IMR-90 (cell line): ENCODE measurements around the gene DSCAML1. TPM values are rescaled to one million over a fixed set of nuclear protein-coding genes. Genes with fewer than 3 reads are reported as not detected.

ENCODE experiments used
- ATAC-seq: fragments of 200-7000 bp; cut with Tn5 transposase; 2 replicates; pipeline ENCODE4 v1.9.1; 2020; ENCODE audit warnings: low read depth, mild to moderate bottlenecking, moderate library complexity
- BruUV-seq: library from RNA; stranded (reverse); fragments of 400-500 nt; replicated peaks from 2 replicates; lab custom pipeline; 2021; lab: Mats Ljungman, UMichigan
- CTCF ChIA-PET: fragments of 300-600 bp; formaldehyde crosslinking; extraction: SDS; loops from one replicate; lab custom pipeline; 2021; ENCODE audit warnings: antibody characterized with exemption; lab: Yijun Ruan, JAX
- POLR2A ChIA-PET: fragments of 300-600 bp; sonication (Branson Sonifier 250); formaldehyde crosslinking; loops from one replicate; lab custom pipeline; 2022; ENCODE audit warnings: antibody characterized with exemption; ENCODE audit not compliant: unreplicated experiment; lab: Charles Lee
- DNase-seq: peaks from one replicate; pipeline ENCODE4 v3.0.0; 2013
- H2AFZ ChIP-seq: replicated peaks from 2 replicates; pipeline ENCODE3; 2013; ENCODE audit warnings: low read length, mild to moderate bottlenecking; ENCODE audit not compliant: poor library complexity
- H2AK5ac ChIP-seq: 2 replicates; pipeline ENCODE4 v1.6.1; 2013; ENCODE audit warnings: low read depth, low read length, inconsistent platforms
- H2AK9ac ChIP-seq: replicated peaks from 2 replicates; pipeline ENCODE3; 2013; ENCODE audit warnings: mild to moderate bottlenecking, low read depth, low read length, moderate library complexity; ENCODE audit not compliant: poor library complexity
- H2BK120ac ChIP-seq: 2 replicates; pipeline ENCODE4 v1.6.1; 2013; ENCODE audit warnings: low read depth, low read length, inconsistent platforms
- H2BK15ac ChIP-seq: 3 replicates; pipeline ENCODE4 v1.6.1; 2013; ENCODE audit warnings: low read depth, low read length, inconsistent platforms
- H2BK20ac ChIP-seq: 2 replicates; pipeline ENCODE4 v1.6.1; 2013; ENCODE audit warnings: low read depth, mild to moderate bottlenecking, inconsistent platforms, low read length, moderate library complexity
- H2BK5ac ChIP-seq: 2 replicates; pipeline ENCODE4 v1.6.1; 2013; ENCODE audit warnings: mild to moderate bottlenecking, low read depth, low read length, inconsistent platforms; ENCODE audit not compliant: poor library complexity, severe bottlenecking
- H3K14ac ChIP-seq: replicated peaks from 2 replicates; pipeline ENCODE4 v1.6.1; 2013; ENCODE audit warnings: low read depth, low read length, inconsistent platforms
- H3K18ac ChIP-seq: 2 replicates; pipeline ENCODE4 v1.6.1; 2013; ENCODE audit warnings: low read depth, low read length, control low read depth
- H3K23ac ChIP-seq: 2 replicates; pipeline ENCODE4 v1.6.1; 2013; ENCODE audit warnings: low read depth, low read length, inconsistent platforms
- H3K27ac ChIP-seq: 2 replicates; pipeline ENCODE4 v1.5.1; 2013; ENCODE audit warnings: mild to moderate bottlenecking, control low read depth, low read length; ENCODE audit not compliant: insufficient read depth
- H3K27me3 ChIP-seq: 2 replicates; pipeline ENCODE4 v1.6.1; 2013; ENCODE audit warnings: low read length; ENCODE audit not compliant: control insufficient read depth, insufficient read depth
- H3K36me3 ChIP-seq: 2 replicates; pipeline ENCODE4 v1.6.1; 2013; ENCODE audit warnings: low read length, mixed read lengths; ENCODE audit not compliant: control insufficient read depth, insufficient read depth
- H3K4ac ChIP-seq: 2 replicates; pipeline ENCODE4 v1.6.1; 2013; ENCODE audit warnings: low read depth, low read length, inconsistent platforms
- H3K4me1 ChIP-seq: 2 replicates; pipeline ENCODE4 v1.6.1; 2013; ENCODE audit warnings: low read length, mixed read lengths; ENCODE audit not compliant: control insufficient read depth, insufficient read depth
- H3K4me2 ChIP-seq: 2 replicates; pipeline ENCODE4 v1.6.1; 2013; ENCODE audit warnings: low read depth, mild to moderate bottlenecking, control low read depth, low read length, moderate library complexity
- H3K4me3 ChIP-seq: 2 replicates; pipeline ENCODE4 v1.5.1; 2013; ENCODE audit warnings: low read depth, mild to moderate bottlenecking, control low read depth, low read length, moderate library complexity; ENCODE audit not compliant: insufficient read depth
- H3K56ac ChIP-seq: 2 replicates; pipeline ENCODE4 v1.6.1; 2013; ENCODE audit warnings: low read length, inconsistent platforms; ENCODE audit not compliant: insufficient read depth; ENCODE audit errors: extremely low read depth
- H3K79me1 ChIP-seq, 2 experiments: 2 replicates each; pipeline ENCODE4 v1.6.1; 2013; ENCODE audit warnings: low read length in 2 of 2, inconsistent platforms in 1 of 2, low read depth in 1 of 2
- H3K9ac ChIP-seq: 2 replicates; pipeline ENCODE4 v1.6.1; 2013; ENCODE audit warnings: low read depth, low read length, control low read depth
- H3K9me1 ChIP-seq: 2 replicates; pipeline ENCODE4 v1.6.1; 2013; ENCODE audit warnings: low read length, inconsistent platforms; ENCODE audit not compliant: insufficient read depth
- H3K9me3 ChIP-seq: 2 replicates; pipeline ENCODE4 v1.6.1; 2013; ENCODE audit warnings: low read length; ENCODE audit not compliant: control insufficient read depth, insufficient read depth
- H4K20me1 ChIP-seq: 2 replicates; pipeline ENCODE4 v1.6.1; 2013; ENCODE audit warnings: low read length, inconsistent platforms; ENCODE audit not compliant: insufficient read depth
- H4K5ac ChIP-seq: 2 replicates; pipeline ENCODE4 v1.6.1; 2013; ENCODE audit warnings: mild to moderate bottlenecking, low read depth, low read length, control low read depth
- H4K8ac ChIP-seq, 2 experiments: 2 replicates each; pipeline ENCODE4 v1.6.1; 2013; ENCODE audit warnings: low read depth in 2 of 2, low read length in 2 of 2, control low read depth in 1 of 2, inconsistent platforms in 1 of 2
- H4K91ac ChIP-seq: 2 replicates; pipeline ENCODE4 v1.6.1; 2013; ENCODE audit warnings: low read depth, low read length, inconsistent platforms; ENCODE audit not compliant: insufficient read depth
- BHLHE40 ChIP-seq: fragments of 150-350 bp; IDR thresholded peaks from 2 replicates; pipeline ENCODE4 v1.6.1; 2016; ENCODE audit warnings: mild to moderate bottlenecking, low read depth, low read length
- MXI1 ChIP-seq: IDR thresholded peaks from 2 replicates; pipeline ENCODE4 v1.6.1; 2012; ENCODE audit warnings: low read depth, mild to moderate bottlenecking, low read length, moderate library complexity, borderline replicate concordance
- WGBS, 2 experiments: methylation state at CpG; one replicate each; pipeline versions ENCODE4 v1.1.5 to v1.1.7; 2013; ENCODE audit warnings: missing lambda C conversion rate in 2 of 2; ENCODE audit not compliant: insufficient read length in 1 of 2; ENCODE audit errors: extremely low coverage in 2 of 2; 5-methylcytosine and 5-hydroxymethylcytosine counted together
- dilution Hi-C: fragments of 300-500 bp; cut with HindIII; formaldehyde crosslinking; loops from one replicate; pipeline ENCODE4 v1.14.3; 2018; ENCODE audit warnings: low sequenced_read_pairs; ENCODE audit not compliant: unreplicated experiment
- in situ Hi-C: fragments of 300-500 bp; cut with MboI; formaldehyde crosslinking; loops from 3 replicates; pipeline ENCODE4 v1.14.3; 2019; ENCODE audit warnings: low sequenced_read_pairs, inconsistent platforms, mixed read lengths
- intact Hi-C: fragments of 100-400 bp; cut with micrococcal nuclease; formaldehyde crosslinking; loops from 2 replicates; pipeline ENCODE4 v1.10.0; 2022
- polyA plus RNA-seq, 3 experiments: library from polyadenylated mRNA; depleted of rRNA; stranded (reverse); fragments of >200 nt; gene quantifications; 2 replicates each; pipeline ENCODE4 v1.2.3, GENCODE V29; 2012; ENCODE audit warnings: low replicate concordance in 1 of 3
- total RNA-seq: library from RNA; depleted of rRNA; stranded (reverse); fragments of >200 nt; gene quantifications from 2 replicates; pipeline ENCODE4 v1.2.3, GENCODE V29; 2012
- TF ChIP-seq, protein P1 (sequence below): fragments of 150-350 bp; IDR thresholded peaks from 2 replicates; pipeline ENCODE4 v1.6.1; 2016; ENCODE audit warnings: low read depth, mild to moderate bottlenecking, low read length, moderate library complexity, borderline replicate concordance

The DSCAML1 gene
- total and polyA plus RNA-seq, 2 of the 4 experiments (the other 2 are of a cell fraction): not detected

DNA sequence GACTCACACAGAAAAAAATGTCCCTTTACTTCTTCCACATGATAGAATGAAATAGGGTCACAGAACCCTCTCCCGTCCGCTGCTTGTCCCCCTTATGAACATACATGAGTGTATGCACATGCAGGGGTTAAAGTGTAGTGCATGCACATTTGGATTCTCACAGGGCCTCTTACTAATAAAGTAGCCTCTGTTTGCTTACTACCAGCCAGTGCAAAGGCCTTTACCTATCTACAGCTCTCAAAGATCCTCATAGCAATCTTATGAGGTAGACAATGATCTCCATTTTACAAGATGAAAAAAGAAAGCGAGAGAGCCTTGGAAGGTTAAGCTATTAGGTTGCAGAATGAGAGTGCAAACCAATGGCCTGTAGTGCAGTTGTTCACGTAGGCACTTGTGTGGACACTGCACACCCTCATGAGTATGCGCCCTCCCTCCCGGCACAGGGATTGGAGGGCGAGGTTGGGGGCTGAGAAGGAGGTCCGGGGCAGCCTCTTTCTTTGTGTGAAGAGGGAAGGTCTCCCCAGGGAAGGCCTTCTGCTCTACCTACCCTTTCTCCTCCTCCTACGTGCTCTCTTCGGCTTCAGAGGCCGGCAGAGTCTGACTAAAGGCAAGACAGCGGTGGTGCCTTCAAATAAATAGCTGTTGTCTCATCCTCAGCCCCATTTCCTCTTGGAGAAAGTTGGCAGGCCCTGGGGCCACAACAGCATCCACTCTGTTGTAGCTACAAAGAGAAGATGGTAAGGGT is 378.1 kb downstream of the DSCAML1 start:
- intact Hi-C loops: no loop called here
- H2BK15ac ChIP-seq: no peak overlapping the region
- H2AK5ac ChIP-seq: no peak overlapping the region
- dilution Hi-C loops: no loop called here
- no peaks in the 10 kb centered on the region for H3K4me1 ChIP-seq
- no peak for ATAC-seq
- H3K14ac ChIP-seq: no peak overlapping the region
- H4K20me1 ChIP-seq: no peaks in the 10 kb centered on the region
- H3K18ac ChIP-seq: no peak overlapping the region
- H3K27ac ChIP-seq: no peak overlapping the region
- H3K4me2 ChIP-seq: no peak overlapping the region; the same call in 1 of the 2 replicates
- H3K23ac ChIP-seq: no peak overlapping the region
- no peak overlapping the region for H2AK9ac ChIP-seq
- no peaks in the 10 kb centered on the region for H3K9me1 ChIP-seq
- no peak for DNase-seq
- no peak overlapping the region for H2BK120ac ChIP-seq
- H3K36me3 ChIP-seq: no peaks in the 10 kb centered on the region
- H3K9ac ChIP-seq: no peak overlapping the region
- H3K27me3 ChIP-seq: peaks cover 16% of the 10 kb centered on the region
- H3K4ac ChIP-seq: no peak overlapping the region
- no peak overlapping the region for H2BK20ac ChIP-seq
- H3K56ac ChIP-seq: no peak overlapping the region
- peak overlapping the region; percentile 21 for H2AFZ ChIP-seq
- no CpG with 5 or more reads among the region's 12 CpGs for WGBS, 2 experiments
- no TSS peak for BruUV-seq
- POLR2A ChIA-PET: no interaction called here
- H3K79me1 ChIP-seq: no peaks in the 10 kb centered on the region
- no peak overlapping the region for H2BK5ac ChIP-seq
- no peak overlapping the region for H4K5ac ChIP-seq
- H3K4me3 ChIP-seq: no peak overlapping the region
- in situ Hi-C loops: no loop called here
- H4K91ac ChIP-seq: no peak overlapping the region
- no peaks in the 10 kb centered on the region for H3K9me3 ChIP-seq
- CTCF ChIA-PET: no interaction called here
- no peak overlapping the region for H4K8ac ChIP-seq
- TF ChIP-seq, protein P1, sequence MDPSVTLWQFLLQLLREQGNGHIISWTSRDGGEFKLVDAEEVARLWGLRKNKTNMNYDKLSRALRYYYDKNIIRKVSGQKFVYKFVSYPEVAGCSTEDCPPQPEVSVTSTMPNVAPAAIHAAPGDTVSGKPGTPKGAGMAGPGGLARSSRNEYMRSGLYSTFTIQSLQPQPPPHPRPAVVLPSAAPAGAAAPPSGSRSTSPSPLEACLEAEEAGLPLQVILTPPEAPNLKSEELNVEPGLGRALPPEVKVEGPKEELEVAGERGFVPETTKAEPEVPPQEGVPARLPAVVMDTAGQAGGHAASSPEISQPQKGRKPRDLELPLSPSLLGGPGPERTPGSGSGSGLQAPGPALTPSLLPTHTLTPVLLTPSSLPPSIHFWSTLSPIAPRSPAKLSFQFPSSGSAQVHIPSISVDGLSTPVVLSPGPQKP: no peak
- TF ChIP-seq MXI1 (no peak), BHLHE40 (no peak)
